Vagina (tissue), 2 donors: ENCODE results near the gene SLC17A2. TPM values are rescaled to one million over a fixed set of nuclear protein-coding genes. Genes with fewer than 3 reads are reported as not detected.

Experiments
- DNase-seq, 2 donors: peaks; one replicate each; pipeline ENCODE4 v3.0.0-alpha.2; 2017; ENCODE audit errors: extremely low spot score in 2 of 2
- H3K27ac ChIP-seq: fragments of 200-600 bp; sonication (generic); one replicate; pipeline ENCODE4 v1.5.1; 2019
- H3K27me3 ChIP-seq: fragments of 200-600 bp; sonication (generic); one replicate; pipeline ENCODE4 v1.5.1; 2019
- H3K36me3 ChIP-seq, 2 donors: fragments of 200-600 bp; sonication (generic); one replicate each; pipeline ENCODE4 v1.5.1; 2017 to 2019
- H3K4me1 ChIP-seq: fragments of 200-600 bp; sonication (generic); one replicate; pipeline ENCODE4 v1.5.1; 2019
- H3K4me3 ChIP-seq, 2 donors: fragments of 200-600 bp; sonication (generic); 1 replicate in 1 of 2; 2 replicates in 1 of 2; pipeline ENCODE4 v1.5.1; 2016 to 2019
- H3K9me3 ChIP-seq: fragments of 200-600 bp; sonication (generic); one replicate; pipeline ENCODE4 v1.5.1; 2019
- POLR2A ChIP-seq, 2 donors: fragments of 450-650 bp; IDR thresholded peaks; one replicate each; pipeline ENCODE4 v1.6.1; 2017; ENCODE audit warnings: antibody characterized with exemption in 2 of 2, mild to moderate bottlenecking in 2 of 2, moderate library complexity in 2 of 2
- POLR2AphosphoS5 ChIP-seq, 2 donors: sonication (generic); formaldehyde crosslinking; IDR thresholded peaks; one replicate each; pipeline ENCODE4 v1.9.0; 2017; ENCODE audit warnings: antibody characterized with exemption in 2 of 2, mild to moderate bottlenecking in 2 of 2, low read depth in 1 of 2; ENCODE audit not compliant: insufficient read depth in 1 of 2
- intact Hi-C: fragments of 100-400 bp; cut with DNase I; formaldehyde crosslinking; loops from one replicate; pipeline ENCODE4 v1.15.1; 2023
- total RNA-seq: library from RNA; depleted of rRNA; stranded (reverse); fragments of >200 nt; gene quantifications from one replicate; pipeline ENCODE4 v1.2.3, GENCODE V29; 2016
- TF ChIP-seq, protein P1 (sequence below), 3 experiments: fragments of 450-650 bp in 2 of 3; fragments of 200-600 bp in 1 of 3; sonication (generic) in 1 of 3; IDR thresholded peaks; one replicate each; pipeline ENCODE4 v1.5.1; 2017 to 2019; ENCODE audit warnings: antibody characterized with exemption in 3 of 3, mild to moderate bottlenecking in 2 of 3, moderate library complexity in 2 of 3

Gene SLC17A2
- total RNA-seq, 1 donor from 2014 or later: not detected

DNA sequence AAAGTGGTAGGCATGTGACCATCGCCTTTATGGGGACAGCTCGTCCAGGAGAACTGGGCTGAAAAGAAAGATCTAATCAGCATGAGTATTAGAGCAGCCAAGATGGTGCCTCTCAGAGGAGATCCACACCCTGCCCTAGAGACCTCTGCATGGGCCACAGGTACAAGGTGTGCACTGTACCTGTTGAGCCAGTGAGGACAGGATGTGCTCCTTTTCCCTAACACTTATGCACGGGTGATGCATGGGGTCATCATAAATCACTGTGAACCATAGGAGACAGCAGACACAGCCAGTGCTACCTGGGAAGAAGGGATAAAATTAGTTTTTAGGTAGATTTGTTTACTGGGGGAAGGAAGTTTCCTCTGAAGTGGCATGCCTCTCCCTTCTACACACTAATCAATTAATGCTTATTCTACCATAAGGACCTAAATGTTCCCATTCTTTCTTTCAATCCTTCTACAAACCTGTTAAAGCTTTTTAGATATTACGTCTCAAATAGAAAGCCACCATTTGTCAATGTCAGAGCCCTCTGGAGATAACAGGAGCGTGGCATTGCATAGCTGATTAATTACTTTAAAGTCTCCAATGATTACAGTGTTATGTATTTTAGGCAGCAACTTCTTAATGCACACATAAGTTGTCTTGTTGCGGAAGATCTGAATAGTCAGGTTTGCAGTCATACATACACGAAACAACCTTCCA lies 13.6 kb downstream of the SLC17A2 start:
- Histone ChIP-seq H3K36me3 (no peaks in the 10 kb centered on the region), H3K27ac (no peak overlapping the region), H3K4me3 (no peak overlapping the region), H3K4me1 (no peaks in the 10 kb centered on the region), H3K27me3 (no peaks in the 10 kb centered on the region), H3K9me3 (no peaks in the 10 kb centered on the region)
- TF ChIP-seq POLR2AphosphoS5 (IDR thresholded peaks at IDR 0.05; ENCODE audit: insufficient read depth in 1 of 2, low read depth in 1 of 2) (no peak), POLR2A (IDR thresholded peaks at IDR 0.05) (no peak)
- TF ChIP-seq, protein P1, sequence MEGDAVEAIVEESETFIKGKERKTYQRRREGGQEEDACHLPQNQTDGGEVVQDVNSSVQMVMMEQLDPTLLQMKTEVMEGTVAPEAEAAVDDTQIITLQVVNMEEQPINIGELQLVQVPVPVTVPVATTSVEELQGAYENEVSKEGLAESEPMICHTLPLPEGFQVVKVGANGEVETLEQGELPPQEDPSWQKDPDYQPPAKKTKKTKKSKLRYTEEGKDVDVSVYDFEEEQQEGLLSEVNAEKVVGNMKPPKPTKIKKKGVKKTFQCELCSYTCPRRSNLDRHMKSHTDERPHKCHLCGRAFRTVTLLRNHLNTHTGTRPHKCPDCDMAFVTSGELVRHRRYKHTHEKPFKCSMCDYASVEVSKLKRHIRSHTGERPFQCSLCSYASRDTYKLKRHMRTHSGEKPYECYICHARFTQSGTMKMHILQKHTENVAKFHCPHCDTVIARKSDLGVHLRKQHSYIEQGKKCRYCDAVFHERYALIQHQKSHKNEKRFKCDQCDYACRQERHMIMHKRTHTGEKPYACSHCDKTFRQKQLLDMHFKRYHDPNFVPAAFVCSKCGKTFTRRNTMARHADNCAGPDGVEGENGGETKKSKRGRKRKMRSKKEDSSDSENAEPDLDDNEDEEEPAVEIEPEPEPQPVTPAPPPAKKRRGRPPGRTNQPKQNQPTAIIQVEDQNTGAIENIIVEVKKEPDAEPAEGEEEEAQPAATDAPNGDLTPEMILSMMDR (IDR thresholded peaks at IDR 0.05): no peak
- intact Hi-C loops: no loop called here
- no peak for DNase-seq

DNA sequence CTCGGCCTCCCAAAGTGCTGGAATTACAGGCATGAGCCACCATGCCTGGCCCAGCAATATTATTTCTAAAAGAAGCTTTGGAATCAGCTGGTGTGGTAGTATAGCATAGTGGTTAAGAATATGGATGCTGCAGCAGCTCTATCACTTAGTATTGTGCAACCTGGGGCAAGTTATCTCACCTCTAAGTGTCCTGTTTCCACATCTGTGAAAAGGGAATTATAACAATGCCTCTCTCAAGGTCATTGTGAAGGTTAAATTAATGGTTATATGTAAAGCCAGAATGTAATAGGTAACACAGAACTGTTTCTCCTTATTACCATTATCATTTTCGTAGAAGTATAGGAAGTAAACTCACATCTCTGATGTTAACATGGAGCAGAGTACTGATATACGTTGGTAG lies 14.2 kb downstream of the SLC17A2 start:
- Histone ChIP-seq H3K27me3 (no peaks in the 10 kb centered on the region), H3K4me1 (no peaks in the 10 kb centered on the region), H3K4me3 (no peak overlapping the region), H3K36me3 (no peaks in the 10 kb centered on the region), H3K27ac (no peak overlapping the region), H3K9me3 (no peaks in the 10 kb centered on the region)
- intact Hi-C loops: no loop called here
- no peak for DNase-seq
- no peak for TF ChIP-seq POLR2A (IDR thresholded peaks at IDR 0.05)
- TF ChIP-seq, protein P1 (IDR thresholded peaks at IDR 0.05): no peak
- no peak for TF ChIP-seq POLR2AphosphoS5 (IDR thresholded peaks at IDR 0.05; ENCODE audit: insufficient read depth in 1 of 2, low read depth in 1 of 2)

DNA sequence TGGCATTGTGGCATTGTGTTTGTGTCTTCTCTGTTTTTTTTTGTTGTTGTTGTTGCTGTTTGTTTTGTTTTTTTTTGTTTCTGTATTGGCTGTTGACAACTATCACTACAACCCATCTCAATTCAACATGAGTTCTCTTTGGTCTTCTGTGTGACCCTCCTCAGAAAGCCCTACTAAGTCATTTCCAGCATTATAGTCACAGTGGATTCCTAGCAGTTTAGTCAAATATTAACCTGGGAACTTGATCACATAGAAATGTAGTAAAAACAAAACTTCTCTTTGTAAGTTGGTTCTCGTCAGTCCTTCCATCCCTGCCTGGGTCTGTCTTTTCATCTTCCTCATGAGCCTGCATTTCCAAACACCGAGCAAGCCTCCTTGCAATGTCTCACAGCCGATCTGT lies 16.8 kb downstream of the SLC17A2 start:
- Histone ChIP-seq H3K4me1 (no peaks in the 10 kb centered on the region), H3K36me3 (no peaks in the 10 kb centered on the region), H3K27ac (no peak overlapping the region), H3K9me3 (no peaks in the 10 kb centered on the region), H3K4me3 (no peak overlapping the region), H3K27me3 (no peaks in the 10 kb centered on the region)
- no peak for DNase-seq
- no peak for TF ChIP-seq POLR2A (IDR thresholded peaks at IDR 0.05)
- TF ChIP-seq, protein P1 (IDR thresholded peaks at IDR 0.05): no peak
- no peak for TF ChIP-seq POLR2AphosphoS5 (IDR thresholded peaks at IDR 0.05; ENCODE audit: insufficient read depth in 1 of 2, low read depth in 1 of 2)
- intact Hi-C loops: no loop called here

DNA sequence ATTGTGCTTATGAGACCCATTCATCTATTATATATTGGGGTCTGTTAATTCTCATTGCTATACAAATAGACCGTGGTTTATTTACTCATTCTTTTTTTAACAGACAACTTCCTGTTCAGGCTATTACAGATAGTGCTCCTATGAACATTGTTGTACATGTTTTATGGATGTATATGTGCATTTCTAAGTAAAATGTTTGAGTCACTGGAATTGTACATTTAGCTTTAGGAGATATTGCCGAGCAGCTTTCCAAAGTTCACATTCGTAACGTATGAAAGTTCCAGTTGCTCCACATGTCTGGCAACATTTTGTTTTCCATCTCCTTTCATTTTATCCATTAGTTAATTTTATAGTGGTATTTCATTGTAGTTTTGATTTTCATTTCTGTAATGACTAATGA lies 19.1 kb downstream of the SLC17A2 start:
- intact Hi-C loops: no loop called here
- H3K4me3 ChIP-seq: no peak overlapping the region
- no peaks in the 10 kb centered on the region for H3K4me1 ChIP-seq
- H3K36me3 ChIP-seq: no peaks in the 10 kb centered on the region
- no peak for DNase-seq
- TF ChIP-seq POLR2AphosphoS5 (IDR thresholded peaks at IDR 0.05; ENCODE audit: insufficient read depth in 1 of 2, low read depth in 1 of 2): no peak
- TF ChIP-seq, protein P1 (IDR thresholded peaks at IDR 0.05): no peak
- TF ChIP-seq POLR2A (IDR thresholded peaks at IDR 0.05): no peak
- H3K27me3 ChIP-seq: no peaks in the 10 kb centered on the region
- H3K9me3 ChIP-seq: no peaks in the 10 kb centered on the region
- H3K27ac ChIP-seq: no peak overlapping the region

DNA sequence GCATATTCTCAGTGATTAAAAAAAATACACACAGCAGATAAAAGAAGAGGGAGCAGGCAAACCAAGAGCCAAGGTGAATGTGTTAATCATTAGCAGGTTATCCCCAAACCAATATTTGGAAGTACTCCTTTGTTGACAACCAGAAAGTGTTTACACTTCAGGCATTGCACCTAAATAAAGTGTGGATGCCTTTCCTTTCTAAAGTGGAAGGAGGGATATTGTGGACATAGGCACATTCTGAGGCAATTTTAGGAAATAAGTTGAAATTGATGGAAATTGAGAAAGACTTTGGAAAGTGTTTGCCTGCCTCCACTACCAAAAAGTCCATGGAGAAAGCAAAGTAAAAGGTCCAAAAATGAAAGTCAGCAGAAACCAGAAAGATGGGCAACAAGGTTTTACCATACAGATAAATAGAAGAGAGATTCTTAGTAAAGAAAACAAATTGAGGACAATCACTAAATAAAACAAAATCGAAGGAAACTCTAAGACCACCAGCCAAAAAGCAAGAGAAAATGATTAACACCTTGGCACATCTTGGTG lies 22.9 kb downstream of the SLC17A2 start:
- TF ChIP-seq, protein P1 (IDR thresholded peaks at IDR 0.05): no peak
- TF ChIP-seq POLR2A (IDR thresholded peaks at IDR 0.05) (no peak), POLR2AphosphoS5 (IDR thresholded peaks at IDR 0.05; ENCODE audit: insufficient read depth in 1 of 2, low read depth in 1 of 2) (no peak)
- Histone ChIP-seq H3K36me3 (no peaks in the 10 kb centered on the region), H3K9me3 (no peaks in the 10 kb centered on the region), H3K27me3 (no peaks in the 10 kb centered on the region), H3K27ac (no peak overlapping the region), H3K4me3 (no peak overlapping the region), H3K4me1 (no peaks in the 10 kb centered on the region)
- no peak for DNase-seq
- intact Hi-C loops: no loop called here
